GM12892 (cell line): Measurements from ENCODE around the gene GP9.

ENCODE experiments used
- POLR2A ChIP-seq: IDR thresholded peaks from 2 replicates; pipeline ENCODE4 v1.6.1; 2011; ENCODE audit warnings: low read depth, low read length, control low read depth
- TAF1 ChIP-seq: IDR thresholded peaks from 2 replicates; pipeline ENCODE4 v1.6.1; 2011; ENCODE audit warnings: low read depth, mild to moderate bottlenecking, control low read depth, low read length, borderline replicate concordance

DNA sequence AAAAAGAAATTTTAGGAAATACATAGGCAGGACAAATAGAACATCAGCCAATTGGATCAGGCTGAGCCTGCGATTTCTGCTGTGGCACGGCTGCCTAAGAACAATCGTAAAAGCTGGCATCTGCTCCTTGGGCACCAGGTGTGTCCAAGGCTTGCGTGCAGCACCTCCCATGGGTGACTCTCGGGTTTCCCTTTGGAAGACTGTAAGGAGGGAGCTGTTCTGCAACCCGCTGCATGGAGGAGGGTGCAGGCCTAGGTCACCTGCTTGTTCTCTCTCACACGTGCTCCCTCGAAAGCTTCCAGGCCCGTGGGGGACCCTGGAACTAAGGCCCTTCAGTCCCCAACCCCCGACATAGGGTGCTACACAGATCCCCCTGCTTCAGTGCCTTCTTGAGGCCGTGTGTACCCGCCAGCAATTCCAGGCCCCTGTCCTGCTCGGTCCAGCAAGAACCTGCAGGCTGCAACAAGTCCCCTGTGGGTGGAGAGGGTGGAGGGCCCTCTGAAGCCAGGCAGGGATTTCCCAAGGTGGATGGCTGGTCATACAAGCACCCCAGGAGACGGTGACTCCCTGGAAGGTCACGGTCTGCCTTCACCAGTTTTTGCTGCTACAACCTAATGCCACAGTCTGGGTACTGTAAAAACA is 3.4 kb downstream of the GP9 start:
- TF ChIP-seq POLR2A: no peak
- TF ChIP-seq TAF1: no peak
